Stimulated activated CD8-positive, alpha-beta memory T cell treated with anti-CD3 and anti-CD28 coated beads, Interleukin-4, amount 100 ng/mL, for 4 hours (primary cell): ENCODE results near the gene LFNG.

Source experiments
- DNase-seq, 2 donors: peaks; one replicate each; pipeline ENCODE4 v3.0.0-alpha.2; 2020; ENCODE audit warnings: low read depth in 2 of 2, low spot score in 1 of 2

The LFNG gene, protein sequence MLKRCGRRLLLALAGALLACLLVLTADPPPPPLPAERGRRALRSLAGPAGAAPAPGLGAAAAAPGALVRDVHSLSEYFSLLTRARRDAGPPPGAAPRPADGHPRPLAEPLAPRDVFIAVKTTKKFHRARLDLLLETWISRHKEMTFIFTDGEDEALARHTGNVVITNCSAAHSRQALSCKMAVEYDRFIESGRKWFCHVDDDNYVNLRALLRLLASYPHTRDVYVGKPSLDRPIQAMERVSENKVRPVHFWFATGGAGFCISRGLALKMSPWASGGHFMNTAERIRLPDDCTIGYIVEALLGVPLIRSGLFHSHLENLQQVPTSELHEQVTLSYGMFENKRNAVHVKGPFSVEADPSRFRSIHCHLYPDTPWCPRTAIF

GRCh38 chr7:2519119-2519930 is at the start of gene LFNG:
Gene LFNG (plus strand): TSS chr7:2519774. CDS start chr7:2519862, 88 bp downstream.
- DNase-seq: peak; percentile 57 to 74

GRCh38 chr7:2470204-2471021 is 49.2 kb upstream of the LFNG start:
- no peak for DNase-seq

DNA sequence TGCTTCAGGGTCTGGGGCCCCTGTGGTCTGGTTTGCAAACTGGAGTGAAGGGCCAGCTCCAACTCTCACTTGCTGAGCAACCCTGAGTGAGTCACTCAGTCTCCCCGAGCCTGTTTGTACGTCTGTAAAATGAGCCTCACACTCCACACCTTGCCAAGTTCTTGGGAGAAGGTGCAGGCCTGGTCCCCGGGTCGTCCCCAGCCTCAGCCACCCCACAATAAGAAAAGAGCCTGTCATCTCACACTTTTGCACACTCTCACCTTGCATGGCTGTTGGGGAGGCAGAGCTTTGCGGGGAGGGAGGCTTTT is 48.6 kb upstream of the LFNG start:
- no peak for DNase-seq

DNA sequence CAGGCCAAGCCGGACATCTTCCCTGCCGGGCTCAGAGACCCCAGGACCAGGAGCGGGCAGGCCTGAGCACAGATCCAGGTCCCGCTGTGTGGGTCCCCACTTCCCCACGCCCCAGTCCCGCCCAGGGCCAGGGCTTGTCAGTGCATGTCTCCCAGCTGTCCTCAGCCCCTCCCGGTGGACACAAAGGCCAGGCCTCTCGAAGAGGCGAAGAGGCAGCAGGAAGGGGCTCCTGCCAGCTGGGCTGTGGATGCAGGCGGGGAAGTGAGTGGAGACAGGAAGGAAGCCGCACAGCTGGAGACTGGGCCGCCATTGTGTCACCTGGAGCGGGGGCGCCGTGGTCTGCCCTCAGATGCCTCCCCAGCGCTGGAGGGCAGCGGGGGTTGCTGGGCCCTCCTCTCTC is 48.2 kb upstream of the LFNG start:
- no peak for DNase-seq

DNA sequence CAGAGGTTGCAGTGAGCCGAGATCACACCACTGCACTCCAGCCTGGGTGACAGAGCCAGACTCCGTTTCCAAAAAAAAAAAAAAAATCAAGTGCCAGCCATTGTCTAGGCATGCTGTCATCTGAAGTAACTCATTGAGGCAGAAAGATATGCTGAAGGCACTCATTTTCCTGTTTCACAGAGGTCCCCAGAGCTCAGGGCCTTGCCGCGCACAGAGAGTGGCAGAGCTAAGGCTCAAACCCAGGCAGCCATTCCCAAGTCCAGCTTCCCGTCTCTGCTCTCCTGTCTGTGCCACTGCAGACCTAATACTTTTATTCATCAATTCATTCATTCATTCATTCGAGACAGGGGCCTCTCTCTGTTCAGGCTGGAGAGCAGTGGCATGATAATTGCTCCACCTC is 46.8 kb upstream of the LFNG start:
- no peak for DNase-seq

DNA sequence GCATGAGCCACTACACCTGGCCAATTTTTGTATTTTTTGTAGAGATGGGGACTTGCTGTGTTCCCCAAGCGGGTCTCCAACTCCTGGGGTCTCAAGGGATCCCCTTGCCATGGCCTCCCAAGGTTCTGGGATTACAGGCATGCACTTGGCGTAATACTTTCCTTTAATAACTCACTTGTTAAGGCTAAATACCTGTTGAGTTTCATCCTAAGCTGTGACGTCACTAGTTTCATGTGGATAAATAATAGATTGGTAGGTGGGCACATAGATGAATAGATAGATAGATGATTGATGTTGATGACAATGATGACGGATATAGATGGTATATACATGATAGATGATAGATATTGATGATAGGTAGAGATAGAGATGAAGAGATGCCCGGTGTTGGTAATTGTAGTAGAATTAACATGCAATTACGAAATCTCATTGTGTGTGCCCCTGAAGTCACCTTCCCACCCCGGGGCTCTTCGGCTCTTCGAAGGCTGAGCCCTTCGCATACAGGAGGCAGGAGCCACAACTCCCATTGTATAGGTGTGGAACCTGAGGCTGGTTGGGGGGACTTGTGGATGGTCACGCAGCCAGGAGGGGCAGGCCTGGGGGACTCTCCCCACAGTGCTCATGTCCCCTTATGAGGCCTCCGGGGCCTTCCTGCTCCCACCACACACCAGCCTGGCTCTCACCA is 45.9 kb upstream of the LFNG start:
- DNase-seq: no peak

- DNase-seq: no peak
Observed at GRCh38 chr7:2474224-2474623, 45.4 kb upstream of the LFNG start.

DNA sequence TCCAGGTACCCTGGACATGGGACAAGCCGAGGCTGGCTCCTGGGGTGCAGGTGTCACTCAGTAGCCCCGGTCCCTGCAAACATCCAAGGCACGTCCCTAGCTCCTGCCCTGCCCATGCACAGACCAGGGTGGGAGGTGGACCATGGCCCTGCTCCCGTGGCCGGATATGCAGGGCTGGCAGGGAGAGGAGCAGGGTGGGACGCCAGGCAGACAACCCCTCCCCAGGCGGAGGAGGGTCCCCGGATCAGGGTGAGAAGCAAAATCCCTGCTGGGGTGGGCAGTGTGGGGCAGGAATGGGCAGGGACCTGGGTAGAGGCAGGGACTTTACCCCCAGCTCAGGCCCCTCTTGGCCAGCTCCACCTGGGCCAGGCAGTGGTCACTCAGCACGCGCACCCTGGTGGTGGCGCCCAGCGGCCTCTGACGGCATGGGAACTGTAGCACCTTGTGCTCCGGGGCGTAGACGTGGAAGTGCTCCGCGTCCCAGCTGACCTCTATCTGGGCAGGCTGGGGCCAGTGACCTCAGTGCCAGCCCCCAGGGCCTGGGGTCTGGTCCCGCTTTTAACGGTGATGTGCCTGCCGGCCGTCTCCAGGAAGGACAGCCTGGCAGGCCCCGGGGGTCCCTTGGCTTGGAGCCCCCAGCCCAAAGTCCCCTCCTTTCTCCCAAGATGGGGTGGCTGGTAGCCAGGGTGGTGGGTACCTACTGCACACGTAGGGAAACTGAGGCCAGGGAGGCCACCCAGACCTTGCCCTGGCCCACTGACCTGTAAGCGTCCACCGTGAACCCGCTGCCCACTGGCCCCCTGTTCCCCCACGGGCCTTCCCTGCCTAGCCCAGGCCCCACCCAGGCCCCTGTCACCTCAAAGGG is 44.5 kb upstream of the LFNG start:
- no peak for DNase-seq

- DNase-seq: no peak
Observed at GRCh38 chr7:2475678-2476015, 43.9 kb upstream of the LFNG start.

- DNase-seq: no peak
Observed at GRCh38 chr7:2476298-2476697, 43.3 kb upstream of the LFNG start, which contains the start of gene GRIFIN. Gene GRIFIN (minus strand): TSS chr7:2476398. CDS start chr7:2476383, 15 bp downstream.

GRCh38 chr7:2476776-2477446 is 42.7 kb upstream of the LFNG start:
- DNase-seq: no peak

DNA sequence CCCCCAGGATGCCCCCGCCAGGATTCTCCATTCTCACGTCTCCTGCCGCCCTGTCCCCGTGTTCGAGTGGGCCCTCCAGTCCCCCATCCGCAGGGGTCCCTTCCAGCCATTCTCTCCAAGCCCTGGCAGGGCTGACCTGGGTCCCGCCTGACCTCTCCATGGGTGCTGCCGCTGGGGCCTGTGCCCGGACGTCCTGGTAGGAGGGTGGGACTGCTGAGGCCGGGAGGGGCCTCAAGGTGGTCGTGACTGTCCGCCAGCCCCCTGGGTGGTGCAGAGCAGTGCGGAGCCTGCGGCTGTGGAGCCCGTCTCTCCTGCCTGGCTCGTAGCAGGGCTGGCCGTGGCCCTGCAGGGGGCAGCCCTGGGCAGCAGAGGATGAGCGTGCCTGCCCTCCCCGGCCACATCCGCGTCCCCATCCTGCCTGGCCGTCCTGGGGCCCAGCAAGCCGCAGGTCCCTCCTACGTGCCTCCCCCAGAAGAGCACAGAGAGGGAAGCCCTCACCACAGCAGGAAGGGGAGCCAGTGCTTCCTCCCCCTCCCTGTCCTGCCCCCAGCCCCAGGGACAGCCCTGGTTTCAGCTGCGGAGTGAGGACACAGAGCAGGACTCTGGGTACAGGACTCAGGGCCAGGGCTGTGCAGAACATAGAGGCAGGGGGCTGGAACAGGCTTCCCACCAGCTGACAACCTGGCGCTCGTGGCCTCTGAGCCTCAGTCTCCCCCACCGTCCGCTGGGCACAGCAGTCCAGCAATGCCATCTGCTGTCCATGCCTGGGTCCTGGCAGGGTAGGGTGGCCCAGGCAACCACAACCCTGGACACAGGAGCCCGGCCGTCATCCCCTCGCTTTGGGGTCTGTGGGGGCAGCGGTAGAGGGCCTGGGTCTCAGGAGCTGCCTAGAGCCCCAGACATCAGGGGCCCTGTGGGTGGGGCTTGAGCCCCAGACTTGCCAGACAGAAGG is 41.9 kb upstream of the LFNG start:
- peak in 1 of 2 donors; percentile 21 for DNase-seq

DNA sequence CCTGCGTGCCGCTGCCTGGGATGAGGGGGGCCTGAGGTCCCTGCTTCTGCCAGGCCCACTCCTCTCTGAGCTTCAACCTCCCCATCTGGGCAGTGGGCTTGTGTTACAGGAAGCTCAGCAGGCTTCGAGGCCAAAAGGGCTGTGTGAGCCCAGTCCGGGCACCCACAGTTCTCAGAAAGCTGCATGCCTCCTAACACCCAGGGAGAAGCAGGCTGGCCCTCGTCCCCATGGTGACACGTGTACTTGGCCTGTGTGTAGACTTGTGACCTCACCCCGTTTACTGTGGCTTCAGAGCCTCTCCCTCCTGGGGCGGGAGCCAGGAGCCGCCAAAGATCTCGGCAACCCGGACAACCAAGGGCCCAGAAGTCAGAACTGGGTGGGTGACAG is 41.2 kb upstream of the LFNG start:
- no peak for DNase-seq

DNA sequence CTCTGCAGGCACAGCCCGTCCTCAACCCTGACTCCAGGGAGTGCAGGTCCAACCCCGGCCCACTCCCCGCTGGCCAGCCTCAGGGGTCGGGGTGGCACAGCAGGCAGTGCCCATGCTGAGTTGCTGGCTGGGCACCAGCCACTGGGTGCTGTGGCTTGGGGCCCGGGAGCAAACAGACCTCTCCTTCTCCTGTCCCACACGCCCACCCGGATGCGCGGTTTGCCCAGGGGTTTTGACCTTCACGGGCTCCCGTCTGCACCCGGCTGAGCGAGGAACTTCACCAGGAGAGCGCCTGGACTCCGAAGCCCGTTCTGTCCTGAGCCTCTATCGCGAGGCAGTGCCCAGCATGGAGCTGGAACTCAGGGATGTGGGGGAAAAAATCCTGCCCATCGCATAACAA is 40.8 kb upstream of the LFNG start:
- no peak for DNase-seq

GRCh38 chr7:2479276-2480069 is 40.1 kb upstream of the LFNG start:
- no peak for DNase-seq

GRCh38 chr7:2480070-2480408 is 39.5 kb upstream of the LFNG start:
- no peak for DNase-seq

DNA sequence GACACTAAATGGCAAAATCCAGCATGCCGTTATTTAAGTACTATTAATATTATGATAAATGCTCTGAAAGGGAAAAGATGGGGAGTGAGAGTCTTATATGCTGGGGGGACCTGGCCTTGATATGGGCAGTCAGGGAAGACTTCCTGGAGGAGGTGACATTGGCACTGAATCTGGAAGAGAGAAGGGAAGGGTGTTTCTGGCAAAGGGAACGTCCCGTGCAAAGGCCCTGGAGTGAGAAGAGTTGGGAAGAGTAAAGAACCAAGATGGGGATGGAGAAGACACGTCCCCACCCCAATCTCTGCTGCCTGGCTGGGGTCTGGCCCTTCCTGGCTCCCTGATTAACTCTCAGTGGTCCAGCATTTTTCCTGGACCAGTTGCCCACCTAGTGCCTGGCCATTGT is 38.4 kb upstream of the LFNG start:
- DNase-seq: no peak
